ENCODE results near the gene SYPL1.

Gene SYPL1

GRCh38 chr7:106104721-106105260 is 7.3 kb downstream of the SYPL1 start:
- Histone ChIP-seq H3K36me3 (ENCODE audit: low read depth) (peaks cover 46% of the 10 kb centered on the region), H3K27me3 (ENCODE audit: insufficient read depth, poor library complexity, severe bottlenecking) (no peaks in the 10 kb centered on the region), H3K9me3 (ENCODE audit: severe bottlenecking) (no peaks in the 10 kb centered on the region), H3K27ac (ENCODE audit: poor library complexity, severe bottlenecking) (no peak overlapping the region), H3K4me1 (ENCODE audit: insufficient read depth, poor library complexity, severe bottlenecking) (peaks cover 12% of the 10 kb centered on the region), H3K4me3 (ENCODE audit: severe bottlenecking) (no peak overlapping the region)
- TF ChIP-seq CTCF (IDR thresholded peaks at IDR 0.05; ENCODE audit: poor library complexity, severe bottlenecking) = no peak
- DNase-seq (ENCODE audit: low spot score) = no peak
- ATAC-seq (ENCODE audit: low read depth) = no peak

DNA sequence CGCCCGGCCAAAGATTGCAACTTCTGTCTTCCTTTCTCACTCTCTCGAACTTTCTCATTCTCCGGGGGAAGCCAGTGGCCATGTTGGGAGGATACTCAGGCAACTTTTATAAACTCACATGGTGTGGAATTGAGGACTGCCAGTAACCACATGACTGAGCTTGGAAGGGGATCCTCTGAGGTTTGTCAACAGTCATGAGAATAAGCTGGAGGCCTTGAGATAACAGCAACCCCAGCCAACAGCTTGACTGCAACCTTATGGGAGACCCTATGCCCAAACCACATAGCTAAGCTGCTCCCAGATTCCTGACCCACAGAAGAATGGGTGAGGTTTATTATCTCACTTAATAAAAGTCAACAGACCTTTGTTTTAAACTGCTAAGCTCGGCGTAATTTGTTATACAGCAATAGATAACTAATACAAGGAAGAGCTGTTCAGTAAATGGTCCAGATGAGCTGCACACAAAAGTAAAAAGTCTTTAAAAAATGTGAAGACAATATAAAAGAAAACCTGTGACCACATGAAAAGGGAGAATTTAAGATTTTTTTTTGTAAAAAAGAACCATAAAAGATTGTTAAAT is 9.6 kb downstream of the SYPL1 start:
- ATAC-seq (ENCODE audit: low read depth) = no peak
- Histone ChIP-seq H3K4me1 (ENCODE audit: insufficient read depth, poor library complexity, severe bottlenecking) (no peaks in the 10 kb centered on the region), H3K4me3 (ENCODE audit: severe bottlenecking) (no peak overlapping the region), H3K27ac (ENCODE audit: poor library complexity, severe bottlenecking) (no peak overlapping the region), H3K27me3 (ENCODE audit: insufficient read depth, poor library complexity, severe bottlenecking) (no peaks in the 10 kb centered on the region), H3K9me3 (ENCODE audit: severe bottlenecking) (no peaks in the 10 kb centered on the region), H3K36me3 (ENCODE audit: low read depth) (peaks cover 46% of the 10 kb centered on the region)
- no peak for DNase-seq (ENCODE audit: low spot score)
- no peak for TF ChIP-seq CTCF (IDR thresholded peaks at IDR 0.05; ENCODE audit: poor library complexity, severe bottlenecking)

DNA sequence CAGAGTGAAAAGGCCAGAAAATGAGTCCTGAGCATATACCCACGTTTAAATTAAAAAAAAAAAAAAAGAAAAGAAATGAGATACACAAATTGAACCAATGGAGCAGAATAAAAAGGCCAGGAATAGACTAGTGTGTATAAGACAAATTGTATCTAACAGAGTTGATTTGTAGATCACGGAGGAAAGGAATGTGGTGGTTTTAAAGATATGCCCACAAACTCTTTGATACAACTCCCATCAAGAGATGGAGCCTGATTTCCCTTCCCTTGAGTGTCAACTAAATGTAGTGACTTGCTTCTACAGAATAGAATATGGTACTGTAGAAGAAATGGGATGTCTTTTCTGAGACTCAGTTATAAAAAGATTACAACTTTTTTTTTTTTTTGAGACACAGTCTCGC is 10.4 kb downstream of the SYPL1 start:
- Histone ChIP-seq H3K27me3 (ENCODE audit: insufficient read depth, poor library complexity, severe bottlenecking) (no peaks in the 10 kb centered on the region), H3K27ac (ENCODE audit: poor library complexity, severe bottlenecking) (no peak overlapping the region), H3K9me3 (ENCODE audit: severe bottlenecking) (no peaks in the 10 kb centered on the region), H3K4me3 (ENCODE audit: severe bottlenecking) (no peak overlapping the region), H3K4me1 (ENCODE audit: insufficient read depth, poor library complexity, severe bottlenecking) (no peaks in the 10 kb centered on the region), H3K36me3 (ENCODE audit: low read depth) (peaks cover 48% of the 10 kb centered on the region)
- no peak for DNase-seq (ENCODE audit: low spot score)
- ATAC-seq (ENCODE audit: low read depth) = no peak
- TF ChIP-seq CTCF (IDR thresholded peaks at IDR 0.05; ENCODE audit: poor library complexity, severe bottlenecking) = no peak

DNA sequence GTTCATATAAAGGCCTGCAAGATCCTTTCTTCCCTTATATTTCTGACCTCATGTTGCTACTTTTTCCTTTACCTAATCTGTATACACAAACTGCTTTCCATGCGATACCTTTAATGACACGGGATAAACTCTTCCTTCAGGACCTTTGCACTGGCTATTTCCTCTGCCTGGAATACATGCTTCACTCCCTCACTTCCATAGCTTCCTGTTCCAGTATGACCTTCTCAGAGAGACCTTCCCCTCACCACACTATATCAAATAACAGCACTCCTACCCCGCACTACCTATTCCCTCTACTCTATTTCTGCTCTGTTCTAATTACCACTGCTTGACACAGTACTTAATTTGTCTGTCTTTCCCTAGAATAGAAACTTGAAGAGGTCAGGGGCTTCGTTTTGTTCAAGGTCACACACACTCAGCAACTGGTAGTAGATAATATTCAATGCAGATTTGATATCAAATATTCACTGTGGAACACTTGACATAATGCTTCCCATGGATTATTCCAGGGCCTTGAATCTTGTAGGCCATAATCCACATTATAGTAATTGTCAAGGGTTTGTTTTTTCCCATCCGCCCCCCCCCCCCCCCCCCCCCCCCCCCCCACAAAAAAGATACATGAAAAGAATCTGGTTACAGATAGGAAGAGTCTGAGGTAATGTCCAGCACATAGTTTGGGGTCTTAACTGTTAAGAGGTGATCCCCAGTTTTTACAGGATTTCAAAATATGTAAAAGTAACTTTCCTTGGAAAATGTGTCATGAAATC is 11.1 kb downstream of the SYPL1 start:
- Histone ChIP-seq H3K36me3 (ENCODE audit: low read depth) (peaks cover 52% of the 10 kb centered on the region), H3K27ac (ENCODE audit: poor library complexity, severe bottlenecking) (no peak overlapping the region), H3K4me1 (ENCODE audit: insufficient read depth, poor library complexity, severe bottlenecking) (no peaks in the 10 kb centered on the region), H3K9me3 (ENCODE audit: severe bottlenecking) (no peaks in the 10 kb centered on the region), H3K4me3 (ENCODE audit: severe bottlenecking) (no peak overlapping the region), H3K27me3 (ENCODE audit: insufficient read depth, poor library complexity, severe bottlenecking) (no peaks in the 10 kb centered on the region)
- DNase-seq (ENCODE audit: low spot score) (no peak), ATAC-seq (ENCODE audit: low read depth) (no peak)
- TF ChIP-seq CTCF (IDR thresholded peaks at IDR 0.05; ENCODE audit: poor library complexity, severe bottlenecking) = no peak

DNA sequence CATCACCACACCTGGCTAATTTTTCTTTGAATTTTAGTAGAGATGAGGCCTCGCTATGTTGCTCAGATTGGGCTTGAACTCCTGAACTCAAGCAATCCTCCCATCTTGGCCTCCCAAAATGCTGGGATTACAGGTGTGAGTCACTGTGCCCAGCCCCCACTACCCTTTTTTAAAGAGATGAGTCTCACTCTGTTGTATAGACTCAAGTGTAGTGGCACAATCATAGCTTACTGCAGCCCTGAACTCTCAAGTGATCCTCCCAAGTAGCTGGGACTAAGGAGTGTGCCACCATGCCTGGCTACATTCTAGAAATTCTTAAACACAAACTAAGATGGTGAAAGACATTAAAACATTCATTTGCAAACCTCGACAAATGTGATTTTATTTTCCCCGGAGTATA is 12.6 kb downstream of the SYPL1 start:
- peaks cover 57% of the 10 kb centered on the region for H3K36me3 ChIP-seq (ENCODE audit: low read depth)
- ATAC-seq (ENCODE audit: low read depth) = no peak
- no peak for DNase-seq (ENCODE audit: low spot score)
- no peak overlapping the region for H3K4me3 ChIP-seq (ENCODE audit: severe bottlenecking)
- TF ChIP-seq CTCF (IDR thresholded peaks at IDR 0.05; ENCODE audit: poor library complexity, severe bottlenecking) = no peak
- no peaks in the 10 kb centered on the region for H3K27me3 ChIP-seq (ENCODE audit: insufficient read depth, poor library complexity, severe bottlenecking)
- H3K4me1 ChIP-seq (ENCODE audit: insufficient read depth, poor library complexity, severe bottlenecking) = no peaks in the 10 kb centered on the region
- no peaks in the 10 kb centered on the region for H3K9me3 ChIP-seq (ENCODE audit: severe bottlenecking)
- no peak overlapping the region for H3K27ac ChIP-seq (ENCODE audit: poor library complexity, severe bottlenecking)

Data from RWPE2 (cell line).